Measurements from ENCODE around the gene PTGER1.
"Not testable (repeated sequence)": the region's sequence is repeated elsewhere in the genome, so short reads cannot be mapped to it uniquely, and the experiment has no call there.

PTGER1 gene

DNA sequence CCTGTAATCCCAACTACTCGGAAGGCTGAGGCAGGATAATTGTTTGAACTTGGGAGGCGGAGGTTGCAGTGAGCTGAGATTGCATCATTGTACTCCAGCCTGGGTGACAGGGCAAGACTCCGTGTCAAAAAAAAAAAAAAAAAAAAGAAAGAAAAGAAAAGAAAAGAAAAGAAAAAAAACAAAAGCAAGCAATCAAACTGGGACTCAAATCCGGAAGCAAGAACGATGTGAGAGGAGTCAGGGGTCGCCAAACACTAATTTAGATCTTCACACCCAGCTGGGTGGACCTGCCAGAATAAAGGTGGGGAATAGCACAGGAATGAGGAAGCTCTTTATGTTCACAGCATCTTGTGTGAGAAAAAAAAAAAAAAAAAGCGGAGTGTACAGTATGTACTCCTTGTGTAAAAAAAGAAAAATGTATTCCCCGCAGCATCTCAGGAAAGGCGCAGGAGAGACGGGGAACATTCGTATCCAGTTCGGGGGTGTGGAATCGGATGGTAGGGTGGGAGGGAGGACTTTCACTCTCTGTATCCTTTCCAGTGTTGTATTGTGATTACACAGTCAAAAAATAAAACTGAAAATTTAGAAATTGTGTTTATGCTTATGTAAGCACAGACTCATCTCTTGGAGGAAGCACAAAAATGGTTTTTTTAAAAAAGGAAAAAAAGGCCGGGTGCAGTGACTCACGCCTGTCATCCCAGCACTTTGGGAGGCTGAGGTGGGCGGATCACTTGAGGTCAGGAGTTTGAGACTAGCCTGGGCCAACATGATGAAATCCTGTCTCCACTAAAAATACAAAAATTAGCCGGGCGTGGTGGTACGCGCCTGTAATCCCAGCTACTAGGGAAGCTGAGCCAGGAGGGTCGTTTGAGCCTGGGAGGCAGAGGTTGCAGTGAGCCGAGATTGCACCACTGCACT lies 35.4 kb upstream of the PTGER1 start:
- H3K27ac ChIP-seq (ENCODE audit: insufficient read depth in 1 of 2, low read depth in 1 of 2, low read length in 2 of 2, poor library complexity in 1 of 2, severe bottlenecking in 2 of 2) = no peak overlapping the region
- DNase-seq = peak in 2 of 3 donors; percentile 42 to 58
- POLR2A ChIA-PET = interaction anchor here (1.0 to 2.3 kb wide), 2 partner anchors 8 to 14 kb away, joined by 4 to 32 read pairs; partner anchors contain the start of gene DNAJB1

GRCh38 chr19:14507704-14508542 lies 32.8 kb upstream of the PTGER1 start:
- Histone ChIP-seq H3K9me3 (ENCODE audit: control extremely low read depth in 1 of 5, control insufficient read depth in 4 of 5, insufficient read depth in 2 of 5, low read depth in 1 of 5, low read length in 4 of 5) (no peaks in the 10 kb centered on the region), H3K36me3 (ENCODE audit: control insufficient read depth in 4 of 4, insufficient read depth in 4 of 4, low read length in 3 of 4) (no peaks in the 10 kb centered on the region), H3K27ac (ENCODE audit: insufficient read depth in 1 of 2, low read depth in 1 of 2, low read length in 2 of 2, poor library complexity in 1 of 2, severe bottlenecking in 2 of 2) (no peak overlapping the region), H3K4me1 (ENCODE audit: control extremely low read depth in 1 of 4, control insufficient read depth in 4 of 4, insufficient read depth in 4 of 4, low read length in 3 of 4) (peaks cover 5 to 11% (median 6%) of the 10 kb centered on the region in 4 experiments), H3K4me3 (ENCODE audit: control insufficient read depth in 1 of 7, extremely low read depth in 1 of 7, insufficient read depth in 4 of 7, low read depth in 2 of 7, low read length in 6 of 7) (no peak overlapping the region), H3K27me3 (replicated peaks in 2 of 5; ENCODE audit: control insufficient read depth in 4 of 5, insufficient read depth in 5 of 5, low read length in 4 of 5) (no peaks in the 10 kb centered on the region)
- no peak for DNase-seq
- 90% methylated on average over 6 of the region's 12 CpGs for WGBS (ENCODE audit: insufficient coverage)
- CTCF ChIA-PET = interaction anchor here (0.9 to 2.8 kb wide), 4 partner anchors 10 to 46 kb away, joined by 3 to 15 read pairs (median 4); partner anchors contain the start of gene GIPC1
- POLR2A ChIA-PET = interaction anchor here (1.5 kb wide), 1 partner anchor 10 kb away, joined by 12 read pairs; the partner anchor contains the start of gene DNAJB1

More for the DNA sequence above, 35.4 kb upstream of the PTGER1 start:
- Histone ChIP-seq H3K27me3 (replicated peaks in 2 of 5; ENCODE audit: control insufficient read depth in 4 of 5, insufficient read depth in 5 of 5, low read length in 4 of 5) (no peaks in the 10 kb centered on the region), H3K9me3 (ENCODE audit: control extremely low read depth in 1 of 5, control insufficient read depth in 4 of 5, insufficient read depth in 2 of 5, low read depth in 1 of 5, low read length in 4 of 5) (no peaks in the 10 kb centered on the region), H3K36me3 (ENCODE audit: control insufficient read depth in 4 of 4, insufficient read depth in 4 of 4, low read length in 3 of 4) (peaks cover 7 to 20% (median 16%) of the 10 kb centered on the region in 4 experiments), H3K4me3 (ENCODE audit: control insufficient read depth in 1 of 7, extremely low read depth in 1 of 7, insufficient read depth in 4 of 7, low read depth in 2 of 7, low read length in 6 of 7) (no peak overlapping the region), H3K4me1 (ENCODE audit: control extremely low read depth in 1 of 4, control insufficient read depth in 4 of 4, insufficient read depth in 4 of 4, low read length in 3 of 4) (peaks cover 5 to 10% (median 9%) of the 10 kb centered on the region in 4 experiments)
- WGBS (ENCODE audit: insufficient coverage) = 89% methylated on average over 9 of the region's 22 CpGs
- CTCF ChIA-PET = interaction anchor here (0.6 to 1.9 kb wide), 5 partner anchors 15 to 79 kb away, joined by 3 to 7 read pairs (median 3); no protein-coding TSS in a partner anchor

DNA sequence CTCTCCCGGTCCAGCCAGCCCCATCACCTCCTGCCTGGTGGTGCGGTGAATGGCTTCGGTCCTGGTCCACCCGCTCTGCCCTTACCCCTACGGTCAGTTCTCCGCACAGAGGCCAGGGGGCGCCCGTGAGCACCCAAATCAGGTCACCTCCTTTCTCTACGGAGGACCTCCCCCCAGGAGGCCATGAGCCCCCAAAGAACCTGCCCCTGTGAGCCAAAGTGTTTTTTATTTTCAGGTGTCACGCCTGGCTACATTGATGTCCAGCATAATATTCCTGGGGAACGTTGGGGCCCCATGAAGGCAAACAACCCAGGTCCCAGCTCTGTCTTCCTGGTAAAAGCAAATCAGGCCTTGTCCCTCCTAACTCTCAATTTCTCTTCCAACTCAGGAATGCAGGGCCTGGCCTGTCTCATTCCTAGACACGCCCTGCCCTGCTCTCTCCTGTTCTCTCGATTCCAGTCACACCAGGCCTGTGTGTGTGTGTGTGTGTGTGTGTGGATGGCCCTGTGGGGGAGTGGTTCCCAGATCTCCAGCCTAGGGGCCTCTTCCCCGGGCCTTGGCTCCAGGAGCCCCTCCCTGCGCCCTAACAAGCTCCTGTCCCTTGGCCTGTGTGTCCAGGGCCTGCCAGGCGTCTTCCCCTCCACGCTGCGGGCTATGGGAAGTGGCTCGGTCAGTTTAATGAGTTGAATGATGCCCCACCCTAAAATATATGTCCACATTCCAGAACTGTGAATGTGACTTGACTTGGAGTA lies 30.5 kb upstream of the PTGER1 start:
- POLR2A ChIA-PET = interaction anchor here (1.1 kb wide), 1 partner anchor 13 kb away, joined by 8 read pairs; the partner anchor contains the start of gene DNAJB1
- no peak overlapping the region for H3K4me3 ChIP-seq (ENCODE audit: control insufficient read depth in 1 of 7, extremely low read depth in 1 of 7, insufficient read depth in 4 of 7, low read depth in 2 of 7, low read length in 6 of 7)
- no peaks in the 10 kb centered on the region for H3K36me3 ChIP-seq (ENCODE audit: control insufficient read depth in 4 of 4, insufficient read depth in 4 of 4, low read length in 3 of 4)
- no peaks in the 10 kb centered on the region for H3K27me3 ChIP-seq (replicated peaks in 2 of 5; ENCODE audit: control insufficient read depth in 4 of 5, insufficient read depth in 5 of 5, low read length in 4 of 5)
- 35% methylated on average over 14 of the region's 19 CpGs for WGBS (ENCODE audit: insufficient coverage)
- H3K27ac ChIP-seq (ENCODE audit: insufficient read depth in 1 of 2, low read depth in 1 of 2, low read length in 2 of 2, poor library complexity in 1 of 2, severe bottlenecking in 2 of 2) = no peak overlapping the region
- DNase-seq = peak; percentile 63 to 81 (median 76)
- H3K9me3 ChIP-seq (ENCODE audit: control extremely low read depth in 1 of 5, control insufficient read depth in 4 of 5, insufficient read depth in 2 of 5, low read depth in 1 of 5, low read length in 4 of 5) = no peaks in the 10 kb centered on the region
- CTCF ChIA-PET = interaction anchor here (0.6 to 4.0 kb wide), 8 partner anchors 9 to 1443 kb away, joined by 3 to 34 read pairs (median 4); partner anchors contain the start of gene GIPC1
- peaks cover 5 to 11% (median 6%) of the 10 kb centered on the region in 4 experiments for H3K4me1 ChIP-seq (ENCODE audit: control extremely low read depth in 1 of 4, control insufficient read depth in 4 of 4, insufficient read depth in 4 of 4, low read length in 3 of 4)

DNA sequence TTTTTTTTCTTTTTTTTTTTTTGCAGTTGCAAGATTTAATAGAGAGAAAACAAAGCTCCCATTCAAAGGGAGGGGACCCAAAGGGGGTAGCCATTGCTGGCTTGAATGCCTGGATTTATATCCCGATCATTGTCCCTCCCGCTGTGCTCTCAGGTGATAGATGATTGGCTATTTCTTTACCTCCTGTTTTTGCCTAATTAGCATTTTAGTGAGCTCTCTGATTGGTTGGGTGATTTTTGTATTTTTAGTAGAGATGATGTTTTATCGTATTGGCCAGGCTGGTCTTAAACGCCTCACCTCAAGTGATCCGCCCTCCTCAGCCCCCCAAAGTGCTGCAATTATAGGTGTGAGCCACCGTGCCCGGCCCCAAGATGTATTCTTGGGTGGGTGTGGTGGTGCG lies 29.4 kb upstream of the PTGER1 start:
- DNase-seq; H3K4me1 ChIP-seq (ENCODE audit: control extremely low read depth in 1 of 4, control insufficient read depth in 4 of 4, insufficient read depth in 4 of 4, low read length in 3 of 4); H3K9me3 ChIP-seq (ENCODE audit: control extremely low read depth in 1 of 5, control insufficient read depth in 4 of 5, insufficient read depth in 2 of 5, low read depth in 1 of 5, low read length in 4 of 5); H3K27me3 ChIP-seq (replicated peaks in 2 of 5; ENCODE audit: control insufficient read depth in 4 of 5, insufficient read depth in 5 of 5, low read length in 4 of 5); H3K4me3 ChIP-seq (ENCODE audit: control insufficient read depth in 1 of 7, extremely low read depth in 1 of 7, insufficient read depth in 4 of 7, low read depth in 2 of 7, low read length in 6 of 7); H3K36me3 ChIP-seq (ENCODE audit: control insufficient read depth in 4 of 4, insufficient read depth in 4 of 4, low read length in 3 of 4); H3K27ac ChIP-seq (ENCODE audit: insufficient read depth in 1 of 2, low read depth in 1 of 2, low read length in 2 of 2, poor library complexity in 1 of 2, severe bottlenecking in 2 of 2): not testable (repeated sequence)
- no CpG with 5 or more reads among the region's 8 CpGs for WGBS (ENCODE audit: insufficient coverage)
- CTCF ChIA-PET = interaction anchor here (1.0 to 4.0 kb wide), 13 partner anchors 8 to 181 kb away, joined by 3 to 34 read pairs (median 5); partner anchors contain the start of genes GIPC1 and NDUFB7
- POLR2A ChIA-PET = interaction anchor here (1.5 kb wide), 1 partner anchor 9 kb away, joined by 3 read pairs; no protein-coding TSS in a partner anchor

GRCh38 chr19:14503285-14503684 lies 28.1 kb upstream of the PTGER1 start:
- Histone ChIP-seq H3K4me1 (ENCODE audit: control extremely low read depth in 1 of 4, control insufficient read depth in 4 of 4, insufficient read depth in 4 of 4, low read length in 3 of 4) (peaks cover 0 to 3% (median under 1%) of the 10 kb centered on the region in 4 experiments), H3K4me3 (ENCODE audit: control insufficient read depth in 1 of 7, extremely low read depth in 1 of 7, insufficient read depth in 4 of 7, low read depth in 2 of 7, low read length in 6 of 7) (no peak overlapping the region), H3K27me3 (replicated peaks in 2 of 5; ENCODE audit: control insufficient read depth in 4 of 5, insufficient read depth in 5 of 5, low read length in 4 of 5) (no peaks in the 10 kb centered on the region), H3K36me3 (ENCODE audit: control insufficient read depth in 4 of 4, insufficient read depth in 4 of 4, low read length in 3 of 4) (no peaks in the 10 kb centered on the region), H3K9me3 (ENCODE audit: control extremely low read depth in 1 of 5, control insufficient read depth in 4 of 5, insufficient read depth in 2 of 5, low read depth in 1 of 5, low read length in 4 of 5) (no peaks in the 10 kb centered on the region), H3K27ac (ENCODE audit: insufficient read depth in 1 of 2, low read depth in 1 of 2, low read length in 2 of 2, poor library complexity in 1 of 2, severe bottlenecking in 2 of 2) (no peak overlapping the region)
- ChIA-PET POLR2A (interaction anchor here (1.5 kb wide), 1 partner anchor 11 kb away, joined by 3 read pairs; no protein-coding TSS in a partner anchor), CTCF (interaction anchor here (0.6 to 4.0 kb wide), 10 partner anchors 10 to 182 kb away, joined by 3 to 34 read pairs (median 4); partner anchors contain the start of genes DDX39A and DNAJB1)
- 100% methylated on average over 1 of the region's 1 CpG for WGBS (ENCODE audit: insufficient coverage)
- no peak for DNase-seq

Data from common myeloid progenitor, CD34-positive (primary cell).